PC-3 (cell line): Measurements from ENCODE around the gene AGAP1.

ENCODE experiments used
- CTCF ChIP-seq: fragments of 300-600 bp; sonication (generic); conservative IDR thresholded peaks from 2 replicates; pipeline ENCODE4 v1.5.1; 2017; ENCODE audit warnings: antibody characterized with exemption, low read depth, mild to moderate bottlenecking, low read length
- EZH2 ChIP-seq: fragments of 300-600 bp; sonication (generic); IDR thresholded peaks from one replicate; pipeline ENCODE4 v1.6.1; 2017; ENCODE audit warnings: antibody characterized with exemption, mild to moderate bottlenecking, low read length; ENCODE audit not compliant: unreplicated experiment

GRCh38 chr2:235893129-235893698 is 399.4 kb downstream of the AGAP1 start:
- TF ChIP-seq EZH2, result no peak
- no peak for TF ChIP-seq CTCF
